ENCODE results near the gene GALNT9.

GRCh38 chr12:132337557-132337956, 8.2 kb upstream of the GALNT9 start:
- TF ChIP-seq EZH2 (IDR thresholded peaks at IDR 0.05; ENCODE audit: low read length, unreplicated experiment): no peak
- TF ChIP-seq CTCF (conservative IDR thresholded peaks at IDR 0.05; ENCODE audit: low read depth, low read length): no peak
- TF ChIP-seq EZH2phosphoT487 (IDR thresholded peaks at IDR 0.05; ENCODE audit: borderline replicate concordance, low read length): no peak
